Transverse colon (tissue), 4 donors: ENCODE measurements around the gene KDELR1. TPM values are rescaled to one million over a fixed set of nuclear protein-coding genes. Genes with fewer than 3 reads are reported as not detected.
A peak's percentile ranks its signal among the peaks of the same experiment; 100 is the strongest.

Experiments used
- DNase-seq: peaks from one replicate; pipeline ENCODE4 v3.0.0-alpha.2; 2019
- H3K27ac ChIP-seq, 4 donors: fragments of 200-600 bp; sonication (generic); 2 replicates each; pipeline ENCODE4 v1.5.1; 2016 to 2018; ENCODE audit warnings: inconsistent platforms in 4 of 4
- H3K27me3 ChIP-seq: fragments of 200-600 bp; sonication (generic); 2 replicates; pipeline ENCODE4 v1.5.1; 2017; ENCODE audit warnings: inconsistent platforms
- H3K36me3 ChIP-seq, 4 donors: fragments of 200-600 bp; sonication (generic); 2 replicates each; pipeline ENCODE4 v1.5.1; 2017 to 2019; ENCODE audit warnings: inconsistent platforms in 4 of 4
- H3K4me1 ChIP-seq, 4 donors: fragments of 200-600 bp; sonication (generic); 2 replicates each; pipeline ENCODE4 v1.5.1; 2017 to 2020; ENCODE audit warnings: inconsistent platforms in 4 of 4
- H3K4me3 ChIP-seq, 4 donors: fragments of 200-600 bp; sonication (generic); 1 replicate in 1 of 4; 2 replicates in 3 of 4; pipeline versions ENCODE4 v1.5.1 to v1.6.1; 2017 to 2019; ENCODE audit warnings: inconsistent platforms in 4 of 4
- H3K9me3 ChIP-seq, 2 donors: fragments of 200-600 bp; sonication (generic); 2 replicates each; pipeline ENCODE4 v1.5.1; 2017 to 2019; ENCODE audit warnings: inconsistent platforms in 2 of 2
- EP300 ChIP-seq: sonication (generic); formaldehyde crosslinking; IDR thresholded peaks from one replicate; pipeline ENCODE4 v1.6.1; 2017; ENCODE audit warnings: antibody characterized with exemption, low read depth
- POLR2A ChIP-seq: fragments of 450-650 bp; IDR thresholded peaks from one replicate; pipeline ENCODE4 v1.6.1; 2016; ENCODE audit warnings: antibody characterized with exemption, mild to moderate bottlenecking, moderate library complexity
- POLR2AphosphoS5 ChIP-seq, 3 donors: sonication (generic); formaldehyde crosslinking; IDR thresholded peaks; one replicate each; pipeline ENCODE4 v1.6.1; 2016; ENCODE audit warnings: antibody characterized with exemption in 3 of 3
- WGBS, 2 donors: methylation state at CpG; one replicate each; pipeline ENCODE4 v1.1.5; 2018; ENCODE audit warnings: low coverage in 1 of 2; 5-methylcytosine and 5-hydroxymethylcytosine counted together
- in situ Hi-C, 4 donors: fragments of 200-750 bp; cut with MboI; loops; one replicate each; pipeline versions ENCODE4 v1.15.0 to v1.15.1; 2017; ENCODE audit warnings: low sequenced_read_pairs in 3 of 4, low pct_ligation_motif_present in 1 of 4, low pct_unique_long_range_greater_than_20kb in 1 of 4
- intact Hi-C: fragments of 100-400 bp; cut with DNase I; formaldehyde crosslinking; loops from one replicate; pipeline ENCODE4 v1.15.1; 2023; ENCODE audit warnings: low total_unique reads
- total RNA-seq, 4 donors: library from RNA; depleted of rRNA; stranded (reverse); fragments of >200 nt; gene quantifications; one replicate each; pipeline ENCODE4 v1.1.0, GENCODE V29; 2016
- TF ChIP-seq, protein P1 (sequence below), 5 experiments: fragments of 200-600 bp in 3 of 5; fragments of 450-650 bp in 2 of 5; sonication (generic) in 3 of 5; IDR thresholded peaks; 1 replicate in 2 of 5; 2 replicates in 3 of 5; pipeline ENCODE4 v1.5.1; 2016 to 2017; ENCODE audit warnings: antibody characterized with exemption in 5 of 5, inconsistent platforms in 3 of 5, mild to moderate bottlenecking in 2 of 5, moderate library complexity in 1 of 5

KDELR1 gene
- 100 to 1,000 TPM in 3 of 4 donors, 10 to 100 TPM in 1; 80.6 to 146 (median 120) TPM for total RNA-seq

DNA sequence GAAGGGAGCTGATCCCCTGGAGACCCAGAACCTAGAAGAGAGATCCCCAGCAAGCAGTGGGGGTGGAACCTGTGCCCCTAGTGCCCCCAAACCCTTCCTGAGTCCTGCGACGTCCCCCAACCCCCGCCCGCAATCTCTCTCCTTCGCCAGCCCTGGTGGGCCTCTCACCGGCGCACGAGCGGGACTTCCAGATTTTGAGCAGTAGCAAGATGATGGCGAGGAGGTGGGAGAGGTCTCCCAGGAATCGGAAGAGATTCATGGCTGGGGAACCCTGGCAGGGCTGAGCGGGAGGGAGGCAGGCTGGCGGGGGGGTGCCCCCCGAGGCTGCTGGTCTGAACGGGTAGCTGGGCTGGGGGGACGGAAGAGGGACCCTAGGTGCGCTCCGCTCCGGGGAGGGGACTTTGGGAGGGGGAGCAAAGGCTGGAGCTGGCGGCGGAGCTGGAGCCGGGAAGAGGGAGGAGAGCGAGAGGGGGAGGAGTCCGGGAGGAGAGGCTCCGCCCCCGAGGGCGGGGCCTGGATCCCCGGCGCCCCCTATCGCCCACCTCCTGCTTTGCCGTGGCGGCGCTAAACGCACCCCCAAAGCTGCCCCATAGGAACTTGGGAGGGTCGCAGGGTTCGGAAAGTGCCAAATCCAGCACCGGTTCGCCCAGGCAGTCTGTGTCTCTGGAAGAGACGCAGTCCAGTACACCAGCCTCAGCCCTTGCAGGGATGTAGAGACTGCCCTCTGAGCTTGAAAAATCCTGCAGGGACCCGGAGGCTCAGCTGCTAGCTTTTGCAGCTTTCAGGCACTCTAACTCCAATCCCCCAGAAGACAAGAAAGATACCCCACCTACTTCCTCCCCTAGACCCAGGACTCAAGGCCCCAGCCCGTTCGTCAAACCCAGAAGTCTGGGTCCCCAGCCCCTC, at the start of gene KDELR1:
Gene KDELR1 (minus strand): TSS at position 452 of the 906 bp plus-strand sequence. CDS start 193 bp downstream, at position 259.
- Histone ChIP-seq H3K9me3 (no peaks in the 10 kb centered on the region), H3K4me1 (peaks cover 0 to 36% (median 27%) of the 10 kb centered on the region in 4 donors), H3K36me3 (peaks cover 0 to 22% (median 11%) of the 10 kb centered on the region in 4 donors), H3K27ac (peak within 1 kb of the TSS; percentile 88 to 94 (median 92)), H3K4me3 (peak within 1 kb of the TSS; percentile 63 to 87 (median 78)), H3K27me3 (peaks cover 41% of the 10 kb centered on the region)
- in situ Hi-C loops: no loop called here
- intact Hi-C loops: no loop called here
- WGBS, 2 donors: 6 to 7% methylated on average over 3 to 38 of the region's 42 CpGs
- TF ChIP-seq EP300 (no peak), POLR2A (peak; percentile 65), POLR2AphosphoS5 (IDR thresholded peaks at IDR 0.05) (peak; percentile 48 to 83 (median 81))
- TF ChIP-seq, protein P1, sequence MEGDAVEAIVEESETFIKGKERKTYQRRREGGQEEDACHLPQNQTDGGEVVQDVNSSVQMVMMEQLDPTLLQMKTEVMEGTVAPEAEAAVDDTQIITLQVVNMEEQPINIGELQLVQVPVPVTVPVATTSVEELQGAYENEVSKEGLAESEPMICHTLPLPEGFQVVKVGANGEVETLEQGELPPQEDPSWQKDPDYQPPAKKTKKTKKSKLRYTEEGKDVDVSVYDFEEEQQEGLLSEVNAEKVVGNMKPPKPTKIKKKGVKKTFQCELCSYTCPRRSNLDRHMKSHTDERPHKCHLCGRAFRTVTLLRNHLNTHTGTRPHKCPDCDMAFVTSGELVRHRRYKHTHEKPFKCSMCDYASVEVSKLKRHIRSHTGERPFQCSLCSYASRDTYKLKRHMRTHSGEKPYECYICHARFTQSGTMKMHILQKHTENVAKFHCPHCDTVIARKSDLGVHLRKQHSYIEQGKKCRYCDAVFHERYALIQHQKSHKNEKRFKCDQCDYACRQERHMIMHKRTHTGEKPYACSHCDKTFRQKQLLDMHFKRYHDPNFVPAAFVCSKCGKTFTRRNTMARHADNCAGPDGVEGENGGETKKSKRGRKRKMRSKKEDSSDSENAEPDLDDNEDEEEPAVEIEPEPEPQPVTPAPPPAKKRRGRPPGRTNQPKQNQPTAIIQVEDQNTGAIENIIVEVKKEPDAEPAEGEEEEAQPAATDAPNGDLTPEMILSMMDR (IDR thresholded peaks at IDR 0.05): peak; percentile 84 to 94 (median 88)
- DNase-seq: peak; percentile 82

DNA sequence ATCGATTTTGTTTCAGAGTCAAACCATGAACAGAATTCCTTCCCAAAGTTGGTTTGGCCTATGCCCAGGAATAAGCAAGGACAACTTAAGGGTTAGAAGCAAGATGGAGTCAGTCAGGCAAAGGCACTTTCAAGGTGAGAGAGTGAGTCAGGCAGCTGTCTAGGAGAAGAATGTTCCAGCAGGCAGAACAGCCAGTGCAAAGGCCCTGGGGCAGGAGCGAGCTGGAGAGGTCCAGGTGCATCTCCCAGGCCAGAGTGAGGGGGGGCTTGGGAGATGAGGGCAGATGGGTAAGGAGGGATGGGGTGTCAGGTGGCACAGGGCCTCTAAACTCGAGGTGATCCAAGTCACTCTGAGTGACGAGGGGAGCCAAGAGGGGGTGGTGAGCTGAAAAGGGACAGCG, 45.2 kb upstream of the KDELR1 start:
- intact Hi-C loops (no loop called here), in situ Hi-C loops (no loop called here)
- H3K4me3 ChIP-seq: no peak overlapping the region
- no peaks in the 10 kb centered on the region for H3K36me3 ChIP-seq
- no peaks in the 10 kb centered on the region for H3K9me3 ChIP-seq
- TF ChIP-seq, protein P1 (IDR thresholded peaks at IDR 0.05): no peak
- TF ChIP-seq POLR2A (no peak), POLR2AphosphoS5 (IDR thresholded peaks at IDR 0.05) (no peak), EP300 (no peak)
- DNase-seq: no peak
- H3K27me3 ChIP-seq: peaks cover 25% of the 10 kb centered on the region
- H3K27ac ChIP-seq: no peak overlapping the region
- H3K4me1 ChIP-seq: no peaks in the 10 kb centered on the region
- 78 to 79% methylated on average over 5 of the region's 5 CpGs for WGBS, 2 donors

DNA sequence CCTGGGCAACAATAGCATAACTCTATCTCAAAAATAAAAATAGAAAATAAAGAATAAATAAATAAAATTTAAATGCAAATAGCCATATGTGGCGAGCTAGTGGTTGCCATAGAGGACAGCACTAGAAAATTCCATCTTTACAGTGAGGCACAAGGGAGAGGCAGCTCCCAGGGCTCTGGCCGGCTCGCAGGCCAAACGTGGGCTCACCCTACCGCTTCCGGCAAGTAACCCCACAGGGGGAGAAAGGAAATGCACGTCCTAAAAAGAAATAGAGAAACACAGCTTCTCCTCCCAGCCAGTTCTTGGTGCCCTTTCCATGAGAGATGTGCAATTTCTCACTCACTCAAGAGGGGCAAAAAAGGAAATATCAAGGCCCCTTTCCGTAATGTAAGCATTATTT, 42.0 kb upstream of the KDELR1 start:
- WGBS, 2 donors: 72 to 78% methylated on average over 3 to 8 of the region's 8 CpGs
- H3K9me3 ChIP-seq: no peaks in the 10 kb centered on the region
- no peaks in the 10 kb centered on the region for H3K4me1 ChIP-seq
- peaks cover 11% of the 10 kb centered on the region for H3K27me3 ChIP-seq
- TF ChIP-seq EP300 (no peak), POLR2A (no peak), POLR2AphosphoS5 (IDR thresholded peaks at IDR 0.05) (no peak)
- TF ChIP-seq, protein P1 (IDR thresholded peaks at IDR 0.05): no peak
- H3K36me3 ChIP-seq: no peaks in the 10 kb centered on the region
- no peak overlapping the region for H3K27ac ChIP-seq
- intact Hi-C loops (no loop called here), in situ Hi-C loops (no loop called here)
- no peak overlapping the region for H3K4me3 ChIP-seq
- DNase-seq: no peak

DNA sequence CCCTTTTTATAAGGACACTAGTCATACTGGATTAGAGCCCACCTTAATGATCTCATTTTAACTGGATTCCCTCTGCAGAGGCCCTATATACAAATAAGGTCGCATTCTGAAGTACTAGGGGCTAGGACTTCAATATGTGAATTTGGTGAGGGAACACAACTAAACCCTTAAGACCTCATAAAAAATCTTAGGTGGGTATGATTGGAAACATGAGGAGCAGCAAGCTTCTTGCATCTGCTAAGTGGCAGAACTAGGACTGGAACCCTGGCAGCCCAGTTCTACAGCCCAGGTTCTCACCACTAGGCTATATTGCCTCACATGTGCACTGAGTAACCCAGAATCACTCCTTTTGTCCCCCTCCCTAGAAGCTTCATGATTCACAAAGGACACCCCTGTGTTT, 37.3 kb upstream of the KDELR1 start:
- intact Hi-C loops (no loop called here), in situ Hi-C loops (no loop called here)
- WGBS, 2 donors: 92% methylated on average over 1 of the region's 1 CpG; no CpG with 5 or more reads in 1 of the 2 donors
- no peaks in the 10 kb centered on the region for H3K9me3 ChIP-seq
- H3K4me1 ChIP-seq: no peaks in the 10 kb centered on the region
- H3K36me3 ChIP-seq: no peaks in the 10 kb centered on the region
- no peak overlapping the region for H3K4me3 ChIP-seq
- DNase-seq: no peak
- H3K27ac ChIP-seq: no peak overlapping the region
- no peak for TF ChIP-seq POLR2A
- TF ChIP-seq EP300: no peak
- TF ChIP-seq POLR2AphosphoS5 (IDR thresholded peaks at IDR 0.05): no peak
- TF ChIP-seq, protein P1 (IDR thresholded peaks at IDR 0.05): no peak
- no peaks in the 10 kb centered on the region for H3K27me3 ChIP-seq
